ENCODE results near the gene SS18L1. TPM values are rescaled to one million over a fixed set of nuclear protein-coding genes. Genes with fewer than 3 reads are reported as not detected.

The SS18L1 gene
- total RNA-seq, 1 experiment from 2014 or later: 34.1 TPM

- Mint-ChIP-seq H3K27me3 (ENCODE audit: low read depth) (no peaks in the 10 kb centered on the region), H3K9me3 (no peaks in the 10 kb centered on the region), H3K4me1 (no peaks in the 10 kb centered on the region), H3K4me3 (no peak overlapping the region), H3K27ac (no peak overlapping the region; the same call in 1 of the 2 replicates), H3K36me3 (peaks cover 33% of the 10 kb centered on the region)
- CTCF ChIA-PET: interaction anchor here (0.7 kb wide), 1 partner anchor 829 kb away, joined by 3 read pairs; no protein-coding TSS in a partner anchor
- DNase-seq (ENCODE audit: low spot score) (no peak), ATAC-seq (no peak)
- TF ChIP-seq JUN (CRISPR knock-in tag; IDR thresholded peaks at IDR 0.05) (no peak), ZBTB21 (CRISPR knock-in tag; IDR thresholded peaks at IDR 0.05; ENCODE audit: borderline replicate concordance) (no peak)
- POLR2A ChIA-PET: no interaction called here
Observed at GRCh38 chr20:62168061-62168460, 24.5 kb downstream of the SS18L1 start.

GRCh38 chr20:62168890-62169435 is 25.4 kb downstream of the SS18L1 start:
- Mint-ChIP-seq H3K4me1 (no peaks in the 10 kb centered on the region), H3K9me3 (no peaks in the 10 kb centered on the region), H3K27me3 (ENCODE audit: low read depth) (no peaks in the 10 kb centered on the region), H3K27ac (no peak overlapping the region), H3K4me3 (no peak overlapping the region), H3K36me3 (peaks cover 31% of the 10 kb centered on the region)
- TF ChIP-seq IRF1 (CRISPR knock-in tag; IDR thresholded peaks at IDR 0.05) (no peak), ESRRA (CRISPR knock-in tag; IDR thresholded peaks at IDR 0.05; ENCODE audit: borderline replicate concordance) (no peak), ZNF423 (CRISPR knock-in tag; IDR thresholded peaks at IDR 0.05) (no peak), JAZF1 (CRISPR knock-in tag; IDR thresholded peaks at IDR 0.05) (no peak), CBFB (CRISPR knock-in tag; IDR thresholded peaks at IDR 0.05; ENCODE audit: low read depth) (no peak), NFE2L1 (CRISPR knock-in tag; IDR thresholded peaks at IDR 0.05) (no peak), SP1 (CRISPR knock-in tag; conservative IDR thresholded peaks at IDR 0.05) (no peak), E2F4 (CRISPR knock-in tag; IDR thresholded peaks at IDR 0.05; ENCODE audit: borderline replicate concordance, low read depth) (no peak), OVOL2 (CRISPR knock-in tag; IDR thresholded peaks at IDR 0.05; ENCODE audit: borderline replicate concordance) (no peak), MXD4 (CRISPR knock-in tag; IDR thresholded peaks at IDR 0.05; ENCODE audit: borderline replicate concordance) (no peak), ZNF232 (CRISPR knock-in tag; IDR thresholded peaks at IDR 0.05) (no peak), ZNF512 (CRISPR knock-in tag; IDR thresholded peaks at IDR 0.05; ENCODE audit: borderline replicate concordance) (no peak), SMAD3 (CRISPR knock-in tag; IDR thresholded peaks at IDR 0.05; ENCODE audit: borderline replicate concordance) (no peak), MAX (CRISPR knock-in tag; IDR thresholded peaks at IDR 0.05) (no peak)
- no peak for DNase-seq (ENCODE audit: low spot score)
- CTCF ChIA-PET: no interaction called here
- no peak for ATAC-seq
- POLR2A ChIA-PET: no interaction called here

- ChIA-PET POLR2A (no interaction called here), CTCF (interaction anchor here (1.3 kb wide), 1 partner anchor 14 kb away, joined by 3 read pairs; no protein-coding TSS in a partner anchor)
- peaks cover 31% of the 10 kb centered on the region for H3K36me3 Mint-ChIP-seq
- no peaks in the 10 kb centered on the region for H3K4me1 Mint-ChIP-seq
- H3K27me3 Mint-ChIP-seq (ENCODE audit: low read depth): no peaks in the 10 kb centered on the region
- H3K27ac Mint-ChIP-seq: no peak overlapping the region
- ATAC-seq (no peak), DNase-seq (ENCODE audit: low spot score) (no peak)
- no peaks in the 10 kb centered on the region for H3K9me3 Mint-ChIP-seq
- H3K4me3 Mint-ChIP-seq: no peak overlapping the region
- TF ChIP-seq MAX (CRISPR knock-in tag; IDR thresholded peaks at IDR 0.05) (no peak), ZNF512 (CRISPR knock-in tag; IDR thresholded peaks at IDR 0.05; ENCODE audit: borderline replicate concordance) (no peak), AFF4 (CRISPR knock-in tag; IDR thresholded peaks at IDR 0.05; ENCODE audit: borderline replicate concordance) (no peak), ZNF138 (CRISPR knock-in tag; conservative IDR thresholded peaks at IDR 0.05) (no peak), FOXP4 (CRISPR knock-in tag; IDR thresholded peaks at IDR 0.05) (no peak)
Observed at GRCh38 chr20:62170536-62170935, 27.0 kb downstream of the SS18L1 start.

All from WTC11 (cell line).